Gastroesophageal sphincter (tissue), 4 donors: ENCODE results near the gene C3orf18. TPM values are rescaled to one million over a fixed set of nuclear protein-coding genes. Genes with fewer than 3 reads are reported as not detected.
A peak's percentile ranks its signal among the peaks of the same experiment; 100 is the strongest.

Experiments
- ATAC-seq: fragments of 150-250 bp; one replicate; pipeline ENCODE4 v1.9.1; 2016; ENCODE audit warnings: mild to moderate bottlenecking, moderate library complexity
- H3K27ac ChIP-seq, 4 donors: fragments of 200-600 bp; sonication (generic) in 3 of 4; 1 replicate in 3 of 4; 2 replicates in 1 of 4; pipeline ENCODE4 v1.5.1; 2016 to 2019
- H3K27me3 ChIP-seq: fragments of 200-600 bp; sonication (generic); one replicate; pipeline ENCODE4 v1.5.1; 2019
- H3K36me3 ChIP-seq, 2 donors: fragments of 200-600 bp; sonication (generic); one replicate each; pipeline ENCODE4 v1.5.1; 2019; ENCODE audit warnings: control low read depth in 1 of 2
- H3K4me1 ChIP-seq, 3 donors: fragments of 200-600 bp; sonication (generic); 1 replicate in 2 of 3; 2 replicates in 1 of 3; pipeline ENCODE4 v1.5.1; 2016 to 2019; ENCODE audit warnings: control low read depth in 2 of 3
- H3K4me3 ChIP-seq, 2 donors: fragments of 200-600 bp; sonication (generic); one replicate each; pipeline ENCODE4 v1.5.1; 2019; ENCODE audit warnings: mild to moderate bottlenecking in 1 of 2, moderate library complexity in 1 of 2
- H3K9me3 ChIP-seq, 3 donors: fragments of 200-600 bp; sonication (generic); one replicate each; pipeline ENCODE4 v1.5.1; 2017 to 2019; ENCODE audit warnings: control low read depth in 2 of 3
- EP300 ChIP-seq: sonication (generic); formaldehyde crosslinking; IDR thresholded peaks from one replicate; pipeline ENCODE4 v1.6.1; 2017; ENCODE audit warnings: antibody characterized with exemption, mild to moderate bottlenecking
- POLR2A ChIP-seq, 2 donors: fragments of 450-650 bp; IDR thresholded peaks; one replicate each; pipeline ENCODE4 v1.6.1; 2017; ENCODE audit warnings: antibody characterized with exemption in 2 of 2, mild to moderate bottlenecking in 2 of 2, moderate library complexity in 1 of 2
- POLR2AphosphoS5 ChIP-seq: sonication (generic); formaldehyde crosslinking; IDR thresholded peaks from one replicate; pipeline ENCODE4 v1.6.1; 2017; ENCODE audit warnings: antibody characterized with exemption
- WGBS, 2 donors: methylation state at CpG; one replicate each; pipeline ENCODE4 v1.1.5; 2018; ENCODE audit warnings: low coverage in 1 of 2; 5-methylcytosine and 5-hydroxymethylcytosine counted together
- total RNA-seq, 4 donors: library from RNA; depleted of rRNA; stranded (reverse); fragments of >200 nt; gene quantifications; one replicate each; pipeline ENCODE4 v1.1.0, GENCODE V29; 2016
- TF ChIP-seq, protein P1 (sequence below), 4 experiments: fragments of 200-600 bp in 2 of 4; fragments of 450-650 bp in 2 of 4; sonication (generic) in 1 of 4; IDR thresholded peaks; one replicate each; pipeline ENCODE4 v1.5.1; 2017 to 2019; ENCODE audit warnings: antibody characterized with exemption in 4 of 4, mild to moderate bottlenecking in 2 of 4, moderate library complexity in 2 of 4

C3orf18 gene
- total RNA-seq, 4 donors from 2014 or later = 9.7 to 42.8 (median 25.3) TPM

DNA sequence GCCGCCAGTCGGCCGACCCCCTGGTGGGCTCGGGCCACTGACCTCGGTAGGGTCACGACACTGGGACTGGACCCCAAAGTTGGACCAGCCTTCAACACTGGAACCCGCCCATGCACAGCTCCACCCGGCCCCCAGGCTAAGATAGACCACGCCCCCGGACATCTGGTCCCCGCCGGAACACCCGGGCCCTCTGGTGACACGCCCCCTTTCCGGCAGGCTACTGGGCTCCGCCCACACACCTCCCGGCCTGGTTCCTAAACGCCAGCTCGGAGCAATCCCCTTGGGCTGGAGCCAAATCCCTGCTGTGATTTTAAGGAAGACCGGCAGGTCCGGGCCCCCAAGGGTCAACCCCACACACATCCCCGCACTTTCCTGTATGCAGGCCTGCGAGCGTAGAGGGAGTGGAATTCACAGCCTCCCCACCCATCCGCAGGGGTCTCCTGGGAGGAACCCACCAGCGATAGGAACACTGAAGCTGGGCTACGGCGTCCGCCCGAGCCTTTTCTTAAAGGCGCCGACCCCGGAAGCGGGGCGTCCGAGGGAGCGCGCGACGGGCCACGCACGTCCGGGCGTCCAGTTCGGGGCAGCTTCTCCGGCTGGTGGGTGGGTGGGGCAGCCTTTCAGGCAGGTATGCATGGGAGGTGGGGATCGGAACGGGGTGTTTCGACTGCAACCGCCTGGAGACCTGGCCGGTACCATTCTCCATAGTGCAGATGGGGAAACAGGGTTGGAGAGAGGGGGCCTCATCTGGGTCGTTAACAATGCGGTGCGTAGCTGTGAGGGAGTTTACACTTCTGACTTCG lies 1.6 kb upstream of the C3orf18 start, which contains the start of gene HEMK1:
Gene HEMK1 (plus strand): TSS at position 576 of the 803 bp plus-strand sequence. CDS start 1,583 bp downstream, outside the sequence.
- Histone ChIP-seq H3K36me3 (peaks cover 0 to 37% of the 10 kb centered on the region in 2 donors), H3K27me3 (no peaks in the 10 kb centered on the region), H3K4me1 (peaks cover 0 to 66% (median 26%) of the 10 kb centered on the region in 3 donors), H3K9me3 (no peaks in the 10 kb centered on the region), H3K4me3 (peak within 1 kb of the TSS; percentile 61 to 70), H3K27ac (peak within 1 kb of the TSS; percentile 54 to 93 (median 90))
- peak; percentile 90 for ATAC-seq
- no peak for TF ChIP-seq EP300
- TF ChIP-seq POLR2AphosphoS5 = peak; percentile 74
- TF ChIP-seq, protein P1, sequence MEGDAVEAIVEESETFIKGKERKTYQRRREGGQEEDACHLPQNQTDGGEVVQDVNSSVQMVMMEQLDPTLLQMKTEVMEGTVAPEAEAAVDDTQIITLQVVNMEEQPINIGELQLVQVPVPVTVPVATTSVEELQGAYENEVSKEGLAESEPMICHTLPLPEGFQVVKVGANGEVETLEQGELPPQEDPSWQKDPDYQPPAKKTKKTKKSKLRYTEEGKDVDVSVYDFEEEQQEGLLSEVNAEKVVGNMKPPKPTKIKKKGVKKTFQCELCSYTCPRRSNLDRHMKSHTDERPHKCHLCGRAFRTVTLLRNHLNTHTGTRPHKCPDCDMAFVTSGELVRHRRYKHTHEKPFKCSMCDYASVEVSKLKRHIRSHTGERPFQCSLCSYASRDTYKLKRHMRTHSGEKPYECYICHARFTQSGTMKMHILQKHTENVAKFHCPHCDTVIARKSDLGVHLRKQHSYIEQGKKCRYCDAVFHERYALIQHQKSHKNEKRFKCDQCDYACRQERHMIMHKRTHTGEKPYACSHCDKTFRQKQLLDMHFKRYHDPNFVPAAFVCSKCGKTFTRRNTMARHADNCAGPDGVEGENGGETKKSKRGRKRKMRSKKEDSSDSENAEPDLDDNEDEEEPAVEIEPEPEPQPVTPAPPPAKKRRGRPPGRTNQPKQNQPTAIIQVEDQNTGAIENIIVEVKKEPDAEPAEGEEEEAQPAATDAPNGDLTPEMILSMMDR (IDR thresholded peaks at IDR 0.05) = peak in 3 of 4 experiments; percentile 4 to 28 (median 6)
- peak; percentile 63 to 68 for TF ChIP-seq POLR2A (IDR thresholded peaks at IDR 0.05)
- WGBS, 2 donors = no CpG with 5 or more reads among the region's 55 CpGs

DNA sequence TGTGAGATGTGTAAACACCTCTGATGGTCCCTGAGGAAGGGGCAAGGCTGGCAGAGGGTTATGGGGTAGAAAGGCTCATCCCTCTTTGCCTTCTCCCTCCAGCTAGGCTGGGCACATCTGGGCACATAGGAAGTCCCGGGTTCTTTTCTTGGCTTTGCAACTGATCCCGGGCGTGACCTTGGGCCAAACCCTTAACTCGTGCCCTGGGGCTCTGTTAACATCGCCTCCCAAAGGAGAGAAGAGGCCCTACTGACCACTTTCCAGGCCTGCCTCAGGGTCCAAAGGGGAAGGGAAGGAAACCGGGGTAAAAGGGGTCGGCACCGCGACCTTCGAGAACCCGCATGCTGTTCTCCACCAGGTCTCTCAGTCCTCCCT lies 549 bp downstream of the C3orf18 start:
- no peaks in the 10 kb centered on the region for H3K27me3 ChIP-seq
- no peaks in the 10 kb centered on the region for H3K9me3 ChIP-seq
- 0% methylated on average over 1 of the region's 11 CpGs; no CpG with 5 or more reads in 1 of the 2 donors for WGBS, 2 donors
- TF ChIP-seq POLR2AphosphoS5 (no peak), EP300 (no peak), POLR2A (IDR thresholded peaks at IDR 0.05) (no peak)
- TF ChIP-seq, protein P1 (IDR thresholded peaks at IDR 0.05) = no peak
- ATAC-seq = no peak
- H3K4me3 ChIP-seq = peak overlapping the region; percentile 45 to 70
- peak overlapping the region; percentile 26 to 93 (median 90) for H3K27ac ChIP-seq
- peaks cover 0 to 37% of the 10 kb centered on the region in 2 donors for H3K36me3 ChIP-seq
- peaks cover 0 to 54% (median 23%) of the 10 kb centered on the region in 3 donors for H3K4me1 ChIP-seq

DNA sequence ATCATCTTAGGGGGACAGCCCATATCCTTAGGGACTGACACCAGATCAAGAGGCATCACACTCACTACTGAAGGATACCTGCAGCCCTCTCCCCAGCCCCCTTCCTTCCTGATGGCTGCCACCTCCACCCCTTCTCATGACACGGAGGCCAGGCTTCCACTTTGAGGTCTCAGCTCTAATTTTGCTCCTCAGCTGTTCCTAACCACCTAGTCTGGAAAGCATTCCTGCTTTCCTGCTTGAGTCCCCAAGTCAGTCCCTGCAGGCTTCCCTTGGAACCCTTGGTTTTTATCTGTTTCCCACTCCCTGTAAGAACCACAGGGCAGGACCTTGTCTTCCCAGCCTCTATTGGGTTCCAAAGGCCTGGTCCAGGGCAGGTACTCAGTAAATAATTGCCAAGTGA lies 3.2 kb downstream of the C3orf18 start:
- H3K27me3 ChIP-seq = no peaks in the 10 kb centered on the region
- H3K4me3 ChIP-seq = no peak overlapping the region
- H3K36me3 ChIP-seq = peaks cover 0 to 55% of the 10 kb centered on the region in 2 donors
- WGBS, 2 donors = no CpG with 5 or more reads among the region's 1 CpG
- no peak overlapping the region for H3K27ac ChIP-seq
- no peak for TF ChIP-seq POLR2A (IDR thresholded peaks at IDR 0.05)
- TF ChIP-seq, protein P1 (IDR thresholded peaks at IDR 0.05) = no peak
- no peak for TF ChIP-seq EP300
- no peak for TF ChIP-seq POLR2AphosphoS5
- peaks cover 0 to 30% (median 15%) of the 10 kb centered on the region in 3 donors for H3K4me1 ChIP-seq
- no peaks in the 10 kb centered on the region for H3K9me3 ChIP-seq
- no peak for ATAC-seq

DNA sequence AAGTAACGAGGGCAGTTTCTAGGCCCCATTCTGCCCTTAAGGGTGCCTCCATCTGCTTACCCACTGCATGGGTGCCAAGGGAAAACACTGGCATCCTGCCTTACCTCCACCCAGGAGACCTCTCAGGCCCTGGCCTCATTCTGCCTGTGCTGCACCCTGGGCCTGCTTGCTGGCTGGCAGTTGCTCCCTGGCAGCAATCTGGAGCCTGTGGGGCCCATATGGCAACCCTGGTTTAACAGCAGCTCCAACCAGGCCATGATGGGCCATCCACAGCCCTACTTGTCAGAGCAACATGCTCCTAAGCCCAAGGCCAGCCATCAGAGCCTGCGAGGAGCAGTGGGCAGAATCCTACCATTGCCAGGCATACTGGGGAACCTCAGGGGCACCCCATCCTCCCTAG lies 3.7 kb downstream of the C3orf18 start:
- WGBS, 2 donors = 60 to 100% methylated on average over 1 of the region's 2 CpGs
- Histone ChIP-seq H3K4me1 (peaks cover 0 to 30% (median 15%) of the 10 kb centered on the region in 3 donors), H3K27me3 (no peaks in the 10 kb centered on the region), H3K9me3 (no peaks in the 10 kb centered on the region), H3K4me3 (no peak overlapping the region), H3K36me3 (peaks cover 0 to 60% of the 10 kb centered on the region in 2 donors), H3K27ac (no peak overlapping the region)
- no peak for TF ChIP-seq EP300
- no peak for TF ChIP-seq POLR2AphosphoS5
- no peak for TF ChIP-seq POLR2A (IDR thresholded peaks at IDR 0.05)
- TF ChIP-seq, protein P1 (IDR thresholded peaks at IDR 0.05) = no peak
- ATAC-seq = no peak

DNA sequence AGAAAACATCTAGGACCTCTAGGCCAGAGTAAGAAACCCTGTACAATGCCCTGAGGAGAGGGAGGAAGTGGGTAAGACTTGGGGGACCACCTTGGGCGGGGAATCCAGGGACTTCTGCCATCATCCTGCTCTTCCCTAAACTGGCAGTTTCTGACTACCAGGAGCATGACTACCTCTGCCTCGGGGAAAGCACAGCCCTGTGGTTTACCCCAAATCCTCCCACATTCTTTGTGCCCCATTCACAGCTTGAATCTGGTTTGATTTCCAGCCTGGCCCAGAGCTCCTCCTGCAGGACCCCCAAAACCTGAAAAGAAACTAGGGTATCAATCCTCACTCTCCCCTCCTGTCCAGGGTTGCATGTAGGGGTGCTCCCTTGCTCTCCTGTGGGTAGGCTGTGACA lies 4.7 kb downstream of the C3orf18 start:
- Histone ChIP-seq H3K4me1 (peaks cover 0 to 22% (median 10%) of the 10 kb centered on the region in 3 donors), H3K9me3 (no peaks in the 10 kb centered on the region), H3K27me3 (no peaks in the 10 kb centered on the region), H3K4me3 (no peak overlapping the region), H3K36me3 (peaks cover 0 to 63% of the 10 kb centered on the region in 2 donors), H3K27ac (no peak overlapping the region)
- 60 to 76% methylated on average over 1 to 2 of the region's 2 CpGs for WGBS, 2 donors
- TF ChIP-seq POLR2A (IDR thresholded peaks at IDR 0.05) = no peak
- TF ChIP-seq, protein P1 (IDR thresholded peaks at IDR 0.05) = no peak
- TF ChIP-seq EP300 = no peak
- no peak for TF ChIP-seq POLR2AphosphoS5
- ATAC-seq = no peak
